ENCODE data around the gene KRT39. TPM values are rescaled to one million over a fixed set of nuclear protein-coding genes. Genes with fewer than 3 reads are reported as not detected.

KRT39 gene
- total and polyA plus RNA-seq, 10 of the 15 experiments (the other 5 are each of a cell fraction or from before 2014, with no cell fraction given), result not detected

DNA sequence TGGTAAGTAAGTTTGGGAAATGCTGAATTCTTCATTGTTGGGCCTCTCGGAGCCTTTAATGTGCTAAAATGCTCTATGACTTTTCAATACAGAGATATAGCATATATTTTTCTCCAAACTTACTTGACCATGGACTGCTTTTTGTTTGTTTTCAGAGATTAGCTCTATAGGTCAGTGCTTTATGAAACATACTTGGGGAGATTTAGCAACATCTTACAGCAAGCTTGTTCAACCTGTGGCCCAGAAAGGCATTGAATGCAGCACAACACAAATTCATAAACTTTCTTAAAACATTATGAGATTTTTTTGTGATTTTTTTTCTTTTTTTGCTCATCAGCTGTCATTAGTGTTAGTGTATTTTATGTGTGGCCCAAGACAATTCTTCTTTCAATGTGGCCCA, 43.2 kb upstream of the KRT39 start:
- SMC1A ChIA-PET (ENCODE audit: uncharacterized antibody, unreplicated experiment), result no interaction called here
- Histone ChIP-seq H3K27me3 (replicated peaks in 1 of 2; ENCODE audit: control insufficient read depth in 2 of 2, insufficient read depth in 2 of 2, low read length in 1 of 2) (peaks cover 0 to 3% of the 10 kb centered on the region in 2 experiments; a peak in 2 of 4 replicates), H2AFZ (ENCODE audit: control insufficient read depth, low read depth, low read length) (no peak overlapping the region), H3K9ac (ENCODE audit: control insufficient read depth, insufficient read depth, low read length) (no peak overlapping the region), H4K20me1 (ENCODE audit: control insufficient read depth, insufficient read depth) (no peaks in the 10 kb centered on the region), H3K4me1 (ENCODE audit: control insufficient read depth, insufficient read depth, low read length) (no peaks in the 10 kb centered on the region), H3K9me3 (replicated peaks; ENCODE audit: control insufficient read depth, insufficient read depth, low read length) (no peaks in the 10 kb centered on the region), H3K4me2 (ENCODE audit: control insufficient read depth, insufficient read depth) (no peak overlapping the region), H3K4me3 (no peak overlapping the region), H3K36me3 (ENCODE audit: control insufficient read depth in 2 of 2, insufficient read depth in 2 of 2, low read length in 1 of 2) (no peaks in the 10 kb centered on the region), H3K27ac (ENCODE audit: control insufficient read depth, insufficient read depth) (no peak overlapping the region), H3K79me2 (ENCODE audit: control insufficient read depth, insufficient read depth, low read length) (no peaks in the 10 kb centered on the region)
- FAIRE-seq (no peak), ATAC-seq (no peak), DNase-seq (ENCODE audit: low read depth, low spot score) (no peak)
- no TSS peak for BruUV-seq (replicated peaks)
- RAD21 ChIA-PET (ENCODE audit: unreplicated experiment), result no interaction called here
- intact Hi-C loops (cut with micrococcal nuclease; ENCODE audit: unreplicated experiment) (no loop called here), in situ Hi-C loops (cut with MboI) (no loop called here)
- POLR2A ChIA-PET, result no interaction called here
- CTCF ChIA-PET, result interaction anchor here (0.8 kb wide), 1 partner anchor 45 kb away, joined by 3 read pairs; no protein-coding TSS in a partner anchor
- WGBS (ENCODE audit: insufficient coverage, insufficient replicate concordance, low lambda C conversion rate, missing lambda C conversion rate), result 0% methylated on average over 1 of the region's 1 CpG
- TF ChIP-seq EZH2 (IDR thresholded peaks at IDR 0.05; ENCODE audit: borderline replicate concordance, control insufficient read depth, low read depth, low read length), result no peak
- no peak for TF ChIP-seq MAX (IDR thresholded peaks at IDR 0.05; ENCODE audit: low read depth, low read length)
- TF ChIP-seq BCL3 (IDR thresholded peaks at IDR 0.05; ENCODE audit: borderline replicate concordance, insufficient read depth, low read depth, low read length, poor library complexity, severe bottlenecking), result no peak
- no peak for TF ChIP-seq CHD2 (IDR thresholded peaks at IDR 0.05; ENCODE audit: borderline replicate concordance, low read depth, low read length)
- no peak for TF ChIP-seq E4F1 (IDR thresholded peaks at IDR 0.05; ENCODE audit: borderline replicate concordance, partially characterized antibody)
- TF ChIP-seq, protein P1, sequence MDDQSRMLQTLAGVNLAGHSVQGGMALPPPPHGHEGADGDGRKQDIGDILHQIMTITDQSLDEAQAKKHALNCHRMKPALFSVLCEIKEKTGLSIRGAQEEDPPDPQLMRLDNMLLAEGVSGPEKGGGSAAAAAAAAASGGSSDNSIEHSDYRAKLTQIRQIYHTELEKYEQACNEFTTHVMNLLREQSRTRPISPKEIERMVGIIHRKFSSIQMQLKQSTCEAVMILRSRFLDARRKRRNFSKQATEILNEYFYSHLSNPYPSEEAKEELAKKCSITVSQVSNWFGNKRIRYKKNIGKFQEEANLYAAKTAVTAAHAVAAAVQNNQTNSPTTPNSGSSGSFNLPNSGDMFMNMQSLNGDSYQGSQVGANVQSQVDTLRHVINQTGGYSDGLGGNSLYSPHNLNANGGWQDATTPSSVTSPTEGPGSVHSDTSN (IDR thresholded peaks at IDR 0.05; ENCODE audit: insufficient replicate concordance, low read depth, low read length), result no peak
- no peak for TF ChIP-seq MYB (IDR thresholded peaks at IDR 0.05; ENCODE audit: borderline replicate concordance, low read depth, low read length)
- TF ChIP-seq BMI1 (IDR thresholded peaks at IDR 0.05; ENCODE audit: borderline replicate concordance), result no peak
- no peak for TF ChIP-seq SMARCA5 (IDR thresholded peaks at IDR 0.05)
- TF ChIP-seq RAD21 (IDR thresholded peaks at IDR 0.05; ENCODE audit: insufficient read depth, low read depth, low read length), result no peak
- no peak for TF ChIP-seq CHD1 (IDR thresholded peaks at IDR 0.05; ENCODE audit: low read depth, low read length)
- no peak for TF ChIP-seq ASH2L (IDR thresholded peaks at IDR 0.05; ENCODE audit: borderline replicate concordance, low read depth)
- no peak for TF ChIP-seq RCOR1 (conservative IDR thresholded peaks at IDR 0.05; ENCODE audit: low read depth, low read length)
- TF ChIP-seq, protein P2, sequence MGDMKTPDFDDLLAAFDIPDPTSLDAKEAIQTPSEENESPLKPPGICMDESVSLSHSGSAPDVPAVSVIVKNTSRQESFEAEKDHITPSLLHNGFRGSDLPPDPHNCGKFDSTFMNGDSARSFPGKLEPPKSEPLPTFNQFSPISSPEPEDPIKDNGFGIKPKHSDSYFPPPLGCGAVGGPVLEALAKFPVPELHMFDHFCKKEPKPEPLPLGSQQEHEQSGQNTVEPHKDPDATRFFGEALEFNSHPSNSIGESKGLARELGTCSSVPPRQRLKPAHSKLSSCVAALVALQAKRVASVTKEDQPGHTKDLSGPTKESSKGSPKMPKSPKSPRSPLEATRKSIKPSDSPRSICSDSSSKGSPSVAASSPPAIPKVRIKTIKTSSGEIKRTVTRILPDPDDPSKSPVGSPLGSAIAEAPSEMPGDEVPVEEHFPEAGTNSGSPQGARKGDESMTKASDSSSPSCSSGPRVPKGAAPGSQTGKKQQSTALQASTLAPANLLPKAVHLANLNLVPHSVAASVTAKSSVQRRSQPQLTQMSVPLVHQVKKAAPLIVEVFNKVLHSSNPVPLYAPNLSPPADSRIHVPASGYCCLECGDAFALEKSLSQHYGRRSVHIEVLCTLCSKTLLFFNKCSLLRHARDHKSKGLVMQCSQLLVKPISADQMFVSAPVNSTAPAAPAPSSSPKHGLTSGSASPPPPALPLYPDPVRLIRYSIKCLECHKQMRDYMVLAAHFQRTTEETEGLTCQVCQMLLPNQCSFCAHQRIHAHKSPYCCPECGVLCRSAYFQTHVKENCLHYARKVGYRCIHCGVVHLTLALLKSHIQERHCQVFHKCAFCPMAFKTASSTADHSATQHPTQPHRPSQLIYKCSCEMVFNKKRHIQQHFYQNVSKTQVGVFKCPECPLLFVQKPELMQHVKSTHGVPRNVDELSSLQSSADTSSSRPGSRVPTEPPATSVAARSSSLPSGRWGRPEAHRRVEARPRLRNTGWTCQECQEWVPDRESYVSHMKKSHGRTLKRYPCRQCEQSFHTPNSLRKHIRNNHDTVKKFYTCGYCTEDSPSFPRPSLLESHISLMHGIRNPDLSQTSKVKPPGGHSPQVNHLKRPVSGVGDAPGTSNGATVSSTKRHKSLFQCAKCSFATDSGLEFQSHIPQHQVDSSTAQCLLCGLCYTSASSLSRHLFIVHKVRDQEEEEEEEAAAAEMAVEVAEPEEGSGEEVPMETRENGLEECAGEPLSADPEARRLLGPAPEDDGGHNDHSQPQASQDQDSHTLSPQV (IDR thresholded peaks at IDR 0.05), result no peak
- no peak for TF ChIP-seq DPF2 (IDR thresholded peaks at IDR 0.05)

Data from GM12878 (cell line).